Fibroblast of pulmonary artery (primary cell): ENCODE results near the gene CAMK1D.

ENCODE experiments used
- DNase-seq: peaks from one replicate; pipeline ENCODE4 v3.0.0-alpha.2; 2010; ENCODE audit warnings: low read depth
- H3K4me3 ChIP-seq: replicated peaks from 2 replicates; pipeline ENCODE4 v1.5.1; 2011; ENCODE audit warnings: low read depth, mild to moderate bottlenecking, control low read depth, low read length, moderate library complexity
- TF ChIP-seq, protein P1 (sequence below): IDR thresholded peaks from 2 replicates; pipeline ENCODE4 v1.5.1; 2011; ENCODE audit warnings: mild to moderate bottlenecking, control low read depth, low read length, inconsistent platforms; ENCODE audit errors: missing control alignments

Gene CAMK1D

DNA sequence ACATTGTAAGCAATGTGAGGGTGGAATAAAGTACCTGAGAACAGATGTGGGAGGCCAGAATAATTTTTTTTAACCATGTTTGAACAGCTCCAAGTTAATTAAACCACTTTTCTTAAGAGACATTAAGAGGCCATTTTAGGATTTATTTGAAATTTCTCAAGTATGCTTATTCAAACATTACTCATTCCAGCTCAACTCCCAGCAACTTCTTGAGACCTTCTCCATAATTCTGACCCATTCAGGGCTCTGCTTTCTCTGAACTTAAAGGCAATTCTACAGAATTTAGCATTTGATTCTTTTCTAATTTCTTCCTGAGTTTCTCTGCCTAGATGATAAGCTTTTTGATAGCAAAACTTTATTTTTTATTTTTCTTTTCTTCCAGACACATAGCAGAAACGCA, 314.5 kb downstream of the CAMK1D start:
- TF ChIP-seq, protein P1, sequence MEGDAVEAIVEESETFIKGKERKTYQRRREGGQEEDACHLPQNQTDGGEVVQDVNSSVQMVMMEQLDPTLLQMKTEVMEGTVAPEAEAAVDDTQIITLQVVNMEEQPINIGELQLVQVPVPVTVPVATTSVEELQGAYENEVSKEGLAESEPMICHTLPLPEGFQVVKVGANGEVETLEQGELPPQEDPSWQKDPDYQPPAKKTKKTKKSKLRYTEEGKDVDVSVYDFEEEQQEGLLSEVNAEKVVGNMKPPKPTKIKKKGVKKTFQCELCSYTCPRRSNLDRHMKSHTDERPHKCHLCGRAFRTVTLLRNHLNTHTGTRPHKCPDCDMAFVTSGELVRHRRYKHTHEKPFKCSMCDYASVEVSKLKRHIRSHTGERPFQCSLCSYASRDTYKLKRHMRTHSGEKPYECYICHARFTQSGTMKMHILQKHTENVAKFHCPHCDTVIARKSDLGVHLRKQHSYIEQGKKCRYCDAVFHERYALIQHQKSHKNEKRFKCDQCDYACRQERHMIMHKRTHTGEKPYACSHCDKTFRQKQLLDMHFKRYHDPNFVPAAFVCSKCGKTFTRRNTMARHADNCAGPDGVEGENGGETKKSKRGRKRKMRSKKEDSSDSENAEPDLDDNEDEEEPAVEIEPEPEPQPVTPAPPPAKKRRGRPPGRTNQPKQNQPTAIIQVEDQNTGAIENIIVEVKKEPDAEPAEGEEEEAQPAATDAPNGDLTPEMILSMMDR = no peak
- no peak for DNase-seq
- H3K4me3 ChIP-seq = no peak overlapping the region

DNA sequence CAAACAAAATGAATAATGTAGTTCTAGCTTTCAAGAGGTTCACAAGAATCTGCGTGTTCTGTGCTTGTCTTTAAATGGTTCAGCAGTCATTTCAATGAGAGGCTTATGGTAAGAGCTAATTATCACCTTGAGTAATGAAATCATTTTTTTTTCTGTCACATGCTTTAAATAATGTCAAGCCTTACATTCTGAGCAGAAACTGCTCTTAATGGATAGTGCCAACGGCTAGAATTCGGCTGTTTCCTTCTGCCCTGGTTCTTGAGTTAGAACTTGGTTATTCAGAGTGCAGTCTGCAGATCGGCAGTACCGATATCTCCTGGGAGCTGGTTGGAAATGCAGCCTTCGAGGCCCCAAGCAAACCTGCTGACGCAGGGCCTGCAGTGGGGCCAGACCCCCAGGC, 316.2 kb downstream of the CAMK1D start:
- DNase-seq = no peak
- H3K4me3 ChIP-seq = no peak overlapping the region
- TF ChIP-seq, protein P1 = no peak

DNA sequence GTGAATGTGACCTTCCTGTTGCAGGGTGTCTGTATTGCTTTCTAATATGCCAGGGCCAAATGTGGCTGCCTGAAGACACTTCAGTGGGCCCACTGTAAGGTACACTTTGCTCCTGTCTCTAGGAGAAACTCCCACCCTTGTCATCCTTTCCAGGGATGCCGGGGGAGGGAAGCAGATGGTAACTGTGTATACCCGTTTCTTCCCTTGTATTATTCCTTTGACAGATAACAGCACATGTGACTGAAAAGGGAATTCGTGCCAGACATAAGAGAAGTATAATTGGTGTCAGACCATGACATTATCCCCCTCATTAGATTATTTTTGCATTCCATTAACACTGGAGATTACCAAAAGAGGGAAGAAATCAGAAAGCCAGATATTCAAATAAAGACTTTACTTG, 317.7 kb downstream of the CAMK1D start:
- no peak for DNase-seq
- no peak overlapping the region for H3K4me3 ChIP-seq
- TF ChIP-seq, protein P1 = no peak

DNA sequence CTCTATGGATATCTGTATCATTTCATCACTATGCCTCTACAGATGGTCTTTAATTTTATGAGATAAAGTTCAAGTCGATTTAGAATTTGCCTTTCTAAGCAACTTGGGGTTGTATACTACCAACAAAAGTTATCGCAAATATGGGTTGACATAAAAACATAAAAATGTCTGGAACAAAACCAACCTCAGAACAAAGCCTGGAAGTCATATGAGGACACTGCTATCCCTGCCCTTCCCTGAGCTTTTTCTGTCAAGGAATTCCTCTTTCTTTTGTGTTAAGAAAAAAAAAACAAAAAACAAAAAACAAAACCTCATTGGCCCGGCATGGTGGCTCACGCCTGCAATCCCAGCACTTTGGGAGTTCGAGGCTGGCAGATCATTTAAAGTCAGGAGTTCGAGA, 319.3 kb downstream of the CAMK1D start:
- DNase-seq = no peak
- no peak overlapping the region for H3K4me3 ChIP-seq
- TF ChIP-seq, protein P1 = no peak

DNA sequence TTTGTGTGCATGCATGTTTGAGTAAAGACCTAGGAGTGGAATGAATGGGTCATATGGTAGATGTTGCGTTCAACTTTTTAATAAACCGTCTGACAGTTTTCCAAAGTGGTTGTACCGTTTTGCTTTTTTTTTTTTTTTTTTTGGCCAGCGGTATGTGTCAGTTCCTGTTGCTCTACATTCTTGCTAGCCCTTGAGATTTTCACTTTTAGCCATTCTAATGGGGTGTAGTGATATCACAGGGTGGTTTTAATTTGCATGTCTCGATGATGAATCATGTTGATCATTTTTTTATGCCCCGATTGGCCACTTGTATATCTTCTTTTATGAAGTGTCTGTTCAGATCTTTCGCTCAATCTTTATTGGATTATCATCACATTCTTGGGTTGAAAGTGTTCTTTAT, 320.7 kb downstream of the CAMK1D start:
- H3K4me3 ChIP-seq = no peak overlapping the region
- TF ChIP-seq, protein P1 = no peak
- no peak for DNase-seq

DNA sequence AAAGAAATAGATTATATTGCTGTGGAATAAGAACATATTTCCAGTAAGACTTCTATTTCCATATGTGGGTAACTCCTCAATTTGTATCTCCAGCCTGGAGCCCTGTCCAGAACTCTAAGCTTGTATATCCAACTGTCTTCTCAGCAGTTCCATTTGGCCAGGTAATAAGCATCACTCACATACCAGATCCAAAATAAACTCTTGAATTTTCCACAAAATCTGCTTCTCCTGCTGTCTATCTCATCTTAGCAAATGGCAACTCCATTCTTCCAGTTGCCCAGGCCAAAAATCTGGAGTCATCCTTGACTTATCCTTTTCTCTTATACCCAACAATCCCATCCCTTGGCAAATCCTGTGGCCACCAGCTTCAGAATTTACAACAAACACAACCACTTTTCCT, 325.8 kb downstream of the CAMK1D start:
- no peak overlapping the region for H3K4me3 ChIP-seq
- DNase-seq = no peak
- TF ChIP-seq, protein P1 = no peak

DNA sequence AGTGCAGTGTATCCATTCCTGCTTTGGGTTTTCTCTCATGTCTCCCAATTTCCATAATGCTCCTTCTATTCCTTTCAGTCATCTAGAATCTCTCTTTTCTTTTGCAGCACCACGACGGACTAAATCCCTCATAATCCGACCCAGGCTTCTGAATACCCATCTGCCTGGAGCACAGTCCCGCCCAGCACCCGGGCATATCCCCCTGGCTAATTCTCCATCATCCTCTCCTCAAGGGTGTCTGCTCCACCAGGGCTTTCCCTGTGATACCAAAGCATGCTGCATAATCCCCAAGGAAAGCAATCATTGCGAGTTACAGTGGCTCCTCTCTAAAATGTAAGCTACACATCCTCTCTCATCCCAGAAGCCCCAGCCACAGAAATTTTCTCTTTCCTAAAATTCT, 330.3 kb downstream of the CAMK1D start:
- H3K4me3 ChIP-seq = no peak overlapping the region
- TF ChIP-seq, protein P1 = no peak
- no peak for DNase-seq
